VCaP (cell line): Measurements from ENCODE around the gene TMEM156.
"Not testable (repeated sequence)": the region's sequence is repeated elsewhere in the genome, so short reads cannot be mapped to it uniquely, and the experiment has no call there.

Experiments used
- H3K27ac ChIP-seq: fragments of 450-650 bp; 2 replicates; pipeline ENCODE4 v1.5.1; 2017
- TF ChIP-seq, protein P1 (sequence below): fragments of 450-650 bp; conservative IDR thresholded peaks from 2 replicates; pipeline ENCODE4 v1.5.1; 2017; ENCODE audit warnings: mild to moderate bottlenecking, moderate library complexity

Gene TMEM156

DNA sequence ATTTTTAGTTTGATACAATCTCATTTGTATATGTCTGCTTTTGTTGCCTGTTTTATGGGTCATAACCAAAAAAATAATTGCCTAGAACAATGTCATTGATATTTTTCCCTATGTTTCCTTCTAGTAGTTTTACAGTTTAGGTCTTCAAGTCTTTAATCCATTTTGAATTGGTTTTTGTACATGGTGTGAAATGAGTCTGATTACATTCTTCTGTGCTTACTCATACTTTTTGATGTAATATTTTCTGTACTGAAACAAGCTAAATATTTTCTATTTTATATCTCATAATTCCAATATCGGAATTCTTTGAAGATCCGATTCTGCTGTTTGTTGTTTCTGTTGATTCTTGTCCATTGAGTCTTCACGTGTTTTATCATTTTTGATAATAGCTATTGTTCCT, 10.6 kb downstream of the TMEM156 start:
- TF ChIP-seq, protein P1, sequence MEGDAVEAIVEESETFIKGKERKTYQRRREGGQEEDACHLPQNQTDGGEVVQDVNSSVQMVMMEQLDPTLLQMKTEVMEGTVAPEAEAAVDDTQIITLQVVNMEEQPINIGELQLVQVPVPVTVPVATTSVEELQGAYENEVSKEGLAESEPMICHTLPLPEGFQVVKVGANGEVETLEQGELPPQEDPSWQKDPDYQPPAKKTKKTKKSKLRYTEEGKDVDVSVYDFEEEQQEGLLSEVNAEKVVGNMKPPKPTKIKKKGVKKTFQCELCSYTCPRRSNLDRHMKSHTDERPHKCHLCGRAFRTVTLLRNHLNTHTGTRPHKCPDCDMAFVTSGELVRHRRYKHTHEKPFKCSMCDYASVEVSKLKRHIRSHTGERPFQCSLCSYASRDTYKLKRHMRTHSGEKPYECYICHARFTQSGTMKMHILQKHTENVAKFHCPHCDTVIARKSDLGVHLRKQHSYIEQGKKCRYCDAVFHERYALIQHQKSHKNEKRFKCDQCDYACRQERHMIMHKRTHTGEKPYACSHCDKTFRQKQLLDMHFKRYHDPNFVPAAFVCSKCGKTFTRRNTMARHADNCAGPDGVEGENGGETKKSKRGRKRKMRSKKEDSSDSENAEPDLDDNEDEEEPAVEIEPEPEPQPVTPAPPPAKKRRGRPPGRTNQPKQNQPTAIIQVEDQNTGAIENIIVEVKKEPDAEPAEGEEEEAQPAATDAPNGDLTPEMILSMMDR: no peak
- no peak overlapping the region for H3K27ac ChIP-seq

GRCh38 chr4:39020130-39020529, 12.1 kb downstream of the TMEM156 start:
- no peak overlapping the region for H3K27ac ChIP-seq
- TF ChIP-seq, protein P1: no peak

DNA sequence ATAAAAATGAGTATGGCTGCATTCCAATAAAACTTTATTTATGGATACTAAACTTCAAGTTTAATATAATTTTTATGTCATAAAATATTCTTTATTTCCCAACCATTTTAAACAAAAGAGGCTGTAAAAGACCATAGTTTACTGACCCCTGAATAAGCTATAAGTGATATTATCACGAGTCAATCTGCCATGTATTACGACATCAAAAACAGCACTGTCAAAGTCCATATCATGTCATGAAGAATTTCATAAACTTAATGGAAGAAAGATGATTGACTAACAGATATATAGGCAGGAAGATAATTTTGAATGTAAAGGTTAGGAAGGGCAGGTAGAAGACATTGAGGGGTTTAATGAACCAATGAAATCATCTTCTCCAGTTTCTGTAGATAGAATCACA, 18.2 kb downstream of the TMEM156 start:
- no peak overlapping the region for H3K27ac ChIP-seq
- TF ChIP-seq, protein P1: no peak

DNA sequence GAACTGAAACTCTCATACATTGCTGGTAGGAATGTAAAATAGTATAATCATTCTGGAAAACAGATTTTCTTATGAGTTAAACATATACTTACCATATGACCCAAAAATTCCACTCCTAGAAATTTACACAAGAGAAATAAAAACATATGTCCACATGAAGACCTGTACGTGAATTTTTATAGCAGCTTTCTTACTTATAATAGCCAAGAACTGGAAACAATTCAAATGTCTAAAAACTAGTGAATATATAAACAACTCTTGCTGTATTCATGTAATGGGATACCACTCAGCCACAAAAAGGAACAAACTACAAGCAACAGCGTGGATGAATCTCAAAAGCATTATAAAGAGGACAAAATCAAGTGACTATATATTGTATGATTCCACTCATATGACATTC, 27.5 kb downstream of the TMEM156 start:
- TF ChIP-seq, protein P1: no peak
- H3K27ac ChIP-seq: no peak overlapping the region

DNA sequence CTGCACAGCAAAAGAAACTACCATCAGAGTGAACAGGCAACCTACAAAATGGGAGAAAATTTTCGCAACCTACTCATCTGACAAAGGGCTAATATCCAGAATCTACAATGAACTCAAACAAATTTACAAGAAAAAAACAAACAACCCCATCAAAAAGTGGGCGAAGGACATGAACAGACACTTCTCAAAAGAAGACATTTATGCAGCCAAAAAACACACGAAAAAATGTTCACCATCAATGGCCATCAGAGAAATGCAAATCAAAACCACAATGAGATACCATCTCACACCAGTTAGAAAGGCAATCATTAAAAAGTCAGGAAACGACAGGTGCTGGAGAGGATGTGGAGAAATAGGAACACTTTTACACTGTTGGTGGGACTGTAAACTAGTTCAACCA, 30.2 kb downstream of the TMEM156 start:
- H3K27ac ChIP-seq: not testable (repeated sequence)

DNA sequence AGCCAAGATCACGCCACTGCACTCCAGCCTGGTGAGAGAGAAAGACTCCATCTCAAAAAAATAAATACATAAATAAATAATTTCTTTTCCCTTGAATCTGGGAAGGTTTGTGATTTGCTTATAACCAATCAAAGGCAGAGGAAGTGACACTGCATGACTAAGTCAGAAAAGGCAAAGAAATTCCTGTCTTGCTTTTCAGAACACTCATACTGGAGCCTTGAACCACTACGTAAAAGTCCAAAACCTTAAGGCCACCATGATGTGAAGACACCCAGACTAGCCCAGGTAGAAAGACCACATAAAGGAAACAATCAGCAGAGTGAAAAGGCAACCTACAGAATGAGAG, 36.6 kb downstream of the TMEM156 start:
- H3K27ac ChIP-seq: peak overlapping the region; percentile 73; the same call in 1 of the 2 replicates
- TF ChIP-seq, protein P1: no peak

DNA sequence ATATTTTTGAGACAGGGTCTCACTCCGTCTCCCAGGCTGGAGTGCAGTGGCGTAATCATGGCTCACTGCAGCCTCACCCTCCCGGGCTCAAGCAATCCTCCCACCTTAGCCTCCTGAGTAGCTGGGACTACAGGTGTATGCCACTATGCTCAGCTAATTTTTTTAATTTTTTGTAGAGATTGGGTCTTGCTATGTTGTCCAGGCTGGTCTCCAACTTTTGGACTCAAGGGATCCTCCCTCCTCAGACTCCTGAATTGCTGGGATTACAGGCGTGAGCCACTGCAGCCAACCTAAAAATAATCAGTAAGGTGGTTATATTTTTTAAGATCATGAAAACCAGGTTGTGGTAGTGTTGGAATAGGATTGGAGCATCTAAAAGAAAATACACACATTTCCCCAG, 38.1 kb downstream of the TMEM156 start:
- TF ChIP-seq, protein P1: no peak

DNA sequence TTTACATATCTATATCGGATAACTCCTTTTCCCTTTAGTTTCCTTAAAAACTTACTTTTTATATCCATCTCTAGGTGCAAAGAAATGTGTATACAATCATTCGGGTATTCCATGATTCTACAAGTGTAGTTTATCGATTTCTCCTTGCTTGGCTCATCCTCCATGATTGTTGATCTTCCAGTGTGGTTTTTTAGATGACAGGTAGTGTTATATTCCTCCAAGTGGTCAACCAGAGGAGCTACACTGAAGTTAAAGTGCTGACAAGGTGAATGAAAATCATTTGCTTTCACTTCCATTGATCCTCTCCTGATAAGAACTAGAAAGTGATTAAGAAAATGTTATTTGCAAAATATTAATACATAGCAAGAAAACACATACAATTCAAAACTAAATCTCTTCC, 38.5 kb downstream of the TMEM156 start:
- TF ChIP-seq, protein P1: peak; percentile 73

More for the DNA sequence above, 38.1 kb downstream of the TMEM156 start:
- peak overlapping the region; percentile 73; the same call in 1 of the 2 replicates for H3K27ac ChIP-seq

More for the DNA sequence above, 38.5 kb downstream of the TMEM156 start:
- peak overlapping the region; percentile 73; the same call in 1 of the 2 replicates for H3K27ac ChIP-seq
